Omental fat pad (tissue), 4 donors: ENCODE results near the gene MYOCD. TPM values are rescaled to one million over a fixed set of nuclear protein-coding genes. Genes with fewer than 3 reads are reported as not detected.

ENCODE experiments used
- ATAC-seq: fragments of 150-250 bp; one replicate; pipeline ENCODE4 v1.9.1; 2016; ENCODE audit warnings: mild to moderate bottlenecking, moderate library complexity; ENCODE audit not compliant: low FRiP score
- DNase-seq: peaks from one replicate; pipeline ENCODE4 v3.0.0-alpha.2; 2019; ENCODE audit warnings: low spot score
- total RNA-seq, 4 donors: library from RNA; depleted of rRNA; stranded (reverse); fragments of >200 nt; gene quantifications; one replicate each; pipeline ENCODE4 v1.1.0, GENCODE V29; 2016
- TF ChIP-seq, protein P1 (sequence below), 3 donors: fragments of 450-650 bp; IDR thresholded peaks; one replicate each; pipeline ENCODE4 v1.5.1; 2016 to 2017; ENCODE audit warnings: antibody characterized with exemption in 3 of 3, mild to moderate bottlenecking in 3 of 3, moderate library complexity in 2 of 3

MYOCD gene
- total RNA-seq, 4 donors from 2014 or later: 0.48 to 2.8 (median 2.3) TPM

DNA sequence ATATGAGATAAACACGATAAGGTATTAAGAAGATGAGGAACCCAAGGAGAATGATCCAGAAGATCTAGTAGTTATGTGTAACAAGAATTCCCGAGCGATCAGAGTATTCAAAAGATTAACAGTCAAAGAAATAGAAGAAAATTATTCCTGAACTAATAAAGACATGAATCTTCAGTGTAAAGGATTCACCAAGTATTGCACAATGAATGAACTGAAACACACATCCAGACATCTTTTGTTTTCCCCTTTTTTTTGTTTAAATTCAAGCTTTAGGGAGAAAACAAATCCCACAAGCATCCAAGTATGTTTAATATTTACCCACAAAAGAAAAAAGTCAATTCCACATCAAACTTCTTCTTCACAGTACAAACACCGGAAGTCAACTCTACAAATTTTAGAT is 23.7 kb upstream of the MYOCD start:
- DNase-seq (no peak), ATAC-seq (no peak)
- TF ChIP-seq, protein P1, sequence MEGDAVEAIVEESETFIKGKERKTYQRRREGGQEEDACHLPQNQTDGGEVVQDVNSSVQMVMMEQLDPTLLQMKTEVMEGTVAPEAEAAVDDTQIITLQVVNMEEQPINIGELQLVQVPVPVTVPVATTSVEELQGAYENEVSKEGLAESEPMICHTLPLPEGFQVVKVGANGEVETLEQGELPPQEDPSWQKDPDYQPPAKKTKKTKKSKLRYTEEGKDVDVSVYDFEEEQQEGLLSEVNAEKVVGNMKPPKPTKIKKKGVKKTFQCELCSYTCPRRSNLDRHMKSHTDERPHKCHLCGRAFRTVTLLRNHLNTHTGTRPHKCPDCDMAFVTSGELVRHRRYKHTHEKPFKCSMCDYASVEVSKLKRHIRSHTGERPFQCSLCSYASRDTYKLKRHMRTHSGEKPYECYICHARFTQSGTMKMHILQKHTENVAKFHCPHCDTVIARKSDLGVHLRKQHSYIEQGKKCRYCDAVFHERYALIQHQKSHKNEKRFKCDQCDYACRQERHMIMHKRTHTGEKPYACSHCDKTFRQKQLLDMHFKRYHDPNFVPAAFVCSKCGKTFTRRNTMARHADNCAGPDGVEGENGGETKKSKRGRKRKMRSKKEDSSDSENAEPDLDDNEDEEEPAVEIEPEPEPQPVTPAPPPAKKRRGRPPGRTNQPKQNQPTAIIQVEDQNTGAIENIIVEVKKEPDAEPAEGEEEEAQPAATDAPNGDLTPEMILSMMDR (IDR thresholded peaks at IDR 0.05): no peak

DNA sequence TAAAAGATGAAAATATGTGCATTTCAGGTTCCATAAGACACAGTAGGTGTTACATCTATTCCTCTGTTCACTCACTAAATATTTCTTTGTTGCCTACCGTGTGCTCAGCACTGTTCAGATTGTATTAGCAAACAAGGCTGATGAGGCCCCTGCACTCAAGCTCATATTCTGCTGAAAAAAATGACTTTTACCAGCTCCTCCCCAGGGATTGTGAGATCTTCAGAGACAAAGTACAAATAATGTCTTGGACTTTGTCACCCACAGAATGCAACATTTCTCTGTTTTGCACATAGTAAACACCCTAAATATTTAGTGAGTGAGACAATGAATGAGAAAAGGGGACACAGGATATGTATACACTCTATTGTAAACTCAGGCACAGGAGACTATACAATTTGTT is 21.9 kb upstream of the MYOCD start:
- DNase-seq: no peak
- ATAC-seq: no peak
- TF ChIP-seq, protein P1 (IDR thresholded peaks at IDR 0.05): no peak

DNA sequence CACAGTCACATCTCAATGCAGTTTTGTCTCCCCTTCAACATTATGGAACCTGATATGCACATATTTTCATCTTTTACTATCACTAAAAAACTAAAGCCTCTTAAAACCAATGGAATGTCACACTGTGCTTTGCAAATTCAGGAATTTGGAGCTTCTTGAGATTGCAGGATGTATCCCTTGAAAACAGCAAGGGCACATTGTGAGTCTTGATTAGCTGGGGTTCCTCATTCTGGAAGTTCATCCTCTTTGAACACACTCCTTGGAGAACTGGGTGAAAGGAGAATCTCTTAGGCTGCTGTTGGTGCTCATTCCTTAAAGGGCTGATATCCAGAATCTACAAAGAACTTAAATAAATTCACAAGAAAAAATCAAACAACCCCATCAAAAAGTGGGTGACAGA is 21.1 kb upstream of the MYOCD start:
- ATAC-seq (no peak), DNase-seq (no peak)
- TF ChIP-seq, protein P1 (IDR thresholded peaks at IDR 0.05): no peak

DNA sequence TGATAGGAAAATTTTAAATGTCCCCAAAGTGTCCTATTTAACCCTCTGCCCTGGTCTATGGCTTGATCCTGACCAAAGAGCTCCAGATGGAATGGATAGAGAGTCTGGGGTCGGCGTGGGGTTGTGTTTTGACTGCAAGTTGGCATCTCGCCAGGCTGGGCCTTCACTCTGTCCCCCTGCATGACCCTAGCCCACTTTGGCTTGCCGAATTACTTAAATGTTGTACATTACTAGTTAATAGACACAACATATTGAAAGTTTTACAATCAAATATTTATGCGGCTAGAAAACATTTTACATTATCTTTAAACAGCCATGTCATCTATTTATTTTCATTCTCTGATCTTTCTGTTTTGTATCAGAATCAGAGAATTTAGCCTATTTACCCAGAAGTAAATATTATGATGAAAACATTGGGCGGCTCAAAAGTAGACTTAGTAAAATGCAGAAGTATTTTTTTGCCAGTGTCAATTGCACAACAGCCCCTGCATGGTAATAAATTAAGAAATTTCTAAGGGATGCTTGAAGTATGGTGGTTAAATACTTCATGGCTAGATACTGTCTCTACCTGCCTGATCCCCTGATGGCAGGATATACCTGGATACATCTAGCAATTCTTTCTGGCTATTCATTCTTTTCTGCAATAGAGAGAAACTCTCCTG is 18.8 kb upstream of the MYOCD start:
- DNase-seq (no peak), ATAC-seq (no peak)
- TF ChIP-seq, protein P1 (IDR thresholded peaks at IDR 0.05): no peak

DNA sequence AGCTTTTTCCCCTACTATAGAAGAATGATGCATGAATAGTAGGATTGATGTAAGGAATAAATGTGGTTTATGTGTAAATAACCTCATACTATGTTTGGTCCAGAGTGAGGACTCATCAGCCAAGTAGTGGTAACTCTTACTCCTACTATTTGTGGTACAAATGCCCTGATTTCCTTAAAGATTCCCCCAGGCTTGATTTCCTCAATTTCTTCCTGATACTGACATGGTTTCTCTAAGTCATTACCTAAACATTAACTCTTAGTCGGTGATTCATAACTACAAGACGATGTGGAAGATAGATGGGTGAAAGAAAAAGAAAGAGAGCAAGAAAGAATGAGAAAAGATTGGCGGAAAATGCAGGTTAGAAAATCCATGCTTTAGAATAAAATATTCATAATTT is 17.2 kb upstream of the MYOCD start:
- DNase-seq (no peak), ATAC-seq (no peak)
- TF ChIP-seq, protein P1 (IDR thresholded peaks at IDR 0.05): no peak

DNA sequence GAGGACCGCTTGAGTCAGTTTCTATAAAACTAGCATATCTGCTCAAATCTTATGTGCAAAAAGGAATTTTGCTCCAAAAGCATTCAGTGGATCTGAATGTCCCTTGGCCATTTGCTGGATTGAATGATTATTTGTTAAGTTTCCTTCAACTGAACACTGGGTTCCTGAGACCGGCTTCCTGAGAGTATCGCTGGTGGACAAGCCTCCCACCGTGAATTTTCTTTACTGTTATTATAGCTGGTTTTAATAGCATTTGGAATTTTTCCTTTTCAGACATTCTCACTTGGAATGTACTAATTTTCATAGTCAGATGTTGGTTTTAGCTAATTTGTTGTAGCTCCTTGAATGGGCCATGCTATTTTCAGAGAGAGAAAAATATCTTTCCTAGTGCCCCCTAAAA is 9.8 kb upstream of the MYOCD start:
- no peak for ATAC-seq
- TF ChIP-seq, protein P1 (IDR thresholded peaks at IDR 0.05): no peak
- no peak for DNase-seq

DNA sequence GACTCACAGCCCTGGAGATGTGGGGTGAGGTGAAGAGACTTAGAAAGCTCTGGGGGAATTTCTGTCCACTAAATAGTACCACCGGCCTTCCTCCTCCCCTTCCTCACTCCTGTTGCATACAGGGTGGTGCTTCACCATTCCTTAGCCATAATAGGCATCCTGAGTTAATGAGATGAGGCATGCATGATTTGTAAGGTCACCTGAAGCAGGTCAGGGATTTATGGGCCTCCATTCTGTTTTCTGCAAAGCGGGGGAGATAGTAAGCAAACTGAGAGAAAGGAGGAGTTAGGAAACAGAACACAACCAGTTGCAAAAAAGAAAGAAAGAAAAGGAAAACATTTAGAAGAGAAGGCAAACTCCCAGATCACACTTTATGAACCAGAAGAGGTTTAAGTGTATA is 9.3 kb upstream of the MYOCD start:
- TF ChIP-seq, protein P1 (IDR thresholded peaks at IDR 0.05): no peak
- no peak for ATAC-seq

More for the DNA sequence above, 9.3 kb upstream of the MYOCD start:
- DNase-seq: no peak
